WTC11 (cell line): ENCODE measurements around the gene MYH9. TPM values are rescaled to one million over a fixed set of nuclear protein-coding genes. Genes with fewer than 3 reads are reported as not detected.

ENCODE experiments used
- ATF1 ChIP-seq: sonication (generic); formaldehyde crosslinking; IDR thresholded peaks from 2 replicates; pipeline ENCODE4 v1.8.1; 2023; ENCODE audit warnings: mild to moderate bottlenecking, moderate library complexity, missing genetic modification reagents
- CBFB ChIP-seq: sonication (generic); formaldehyde crosslinking; IDR thresholded peaks from 2 replicates; pipeline ENCODE4 v1.8.1; 2022; ENCODE audit warnings: mild to moderate bottlenecking, low read depth, missing genetic modification reagents
- CREB1 ChIP-seq: sonication (generic); formaldehyde crosslinking; IDR thresholded peaks from 2 replicates; pipeline ENCODE4 v1.8.0; 2023; ENCODE audit warnings: mild to moderate bottlenecking, missing genetic modification reagents
- EMX1 ChIP-seq: fragments of 250-450 bp; sonication (Bioruptor Pico); IDR thresholded peaks from 2 replicates; pipeline ENCODE4 v1.8.0; 2021; ENCODE audit warnings: mild to moderate bottlenecking
- GTF2I ChIP-seq: fragments of 250-450 bp; sonication (Bioruptor Pico); conservative IDR thresholded peaks from 2 replicates; pipeline ENCODE4 v1.4.0; 2021; ENCODE audit warnings: mild to moderate bottlenecking
- HMGA2 ChIP-seq: fragments of 250-450 bp; sonication (Bioruptor Pico); IDR thresholded peaks from 2 replicates; pipeline ENCODE4 v1.4.0; 2021; ENCODE audit warnings: mild to moderate bottlenecking, moderate library complexity
- KAT7 ChIP-seq: sonication (generic); formaldehyde crosslinking; IDR thresholded peaks from 2 replicates; pipeline ENCODE4 v1.8.1; 2023; ENCODE audit warnings: missing genetic modification reagents, mild to moderate bottlenecking, borderline replicate concordance
- MYBL2 ChIP-seq: sonication (generic); formaldehyde crosslinking; IDR thresholded peaks from 2 replicates; pipeline ENCODE4 v1.8.1; 2023; ENCODE audit warnings: mild to moderate bottlenecking, moderate library complexity, missing genetic modification reagents
- OVOL2 ChIP-seq: fragments of 250-450 bp; sonication (Bioruptor Pico); IDR thresholded peaks from 2 replicates; pipeline ENCODE4 v1.9.0; 2021; ENCODE audit warnings: mild to moderate bottlenecking, borderline replicate concordance
- SMAD4 ChIP-seq: sonication (generic); formaldehyde crosslinking; IDR thresholded peaks from 2 replicates; pipeline ENCODE4 v1.8.0; 2022; ENCODE audit warnings: mild to moderate bottlenecking, missing genetic modification reagents
- TEAD4 ChIP-seq: sonication (generic); formaldehyde crosslinking; IDR thresholded peaks from 2 replicates; pipeline ENCODE4 v1.8.0; 2022; ENCODE audit warnings: mild to moderate bottlenecking, missing genetic modification reagents
- TP53 ChIP-seq: sonication (generic); formaldehyde crosslinking; IDR thresholded peaks from 2 replicates; pipeline ENCODE4 v1.8.1; 2023; ENCODE audit warnings: mild to moderate bottlenecking, missing genetic modification reagents
- ZNF138 ChIP-seq: sonication (generic); formaldehyde crosslinking; conservative IDR thresholded peaks from 2 replicates; pipeline ENCODE4 v1.8.1; 2022; ENCODE audit warnings: mild to moderate bottlenecking, moderate library complexity, missing genetic modification reagents
- ZNF219 ChIP-seq: sonication (generic); formaldehyde crosslinking; IDR thresholded peaks from 2 replicates; pipeline ENCODE4 v1.8.0; 2023; ENCODE audit warnings: missing genetic modification reagents, mild to moderate bottlenecking, borderline replicate concordance
- ZNF263 ChIP-seq: sonication (generic); formaldehyde crosslinking; IDR thresholded peaks from 2 replicates; pipeline ENCODE4 v1.8.1; 2022; ENCODE audit warnings: low read depth, mild to moderate bottlenecking, moderate library complexity, missing genetic modification reagents
- total RNA-seq: library from RNA; stranded (reverse); gene quantifications from 3 replicates; pipeline ENCODE4 v1.2.3, GENCODE V29; 2021
- TF ChIP-seq, protein P1 (sequence below): sonication (generic); formaldehyde crosslinking; IDR thresholded peaks from 2 replicates; pipeline ENCODE4 v1.8.1; 2022; ENCODE audit warnings: low read depth, missing genetic modification reagents, borderline replicate concordance
- TF ChIP-seq, protein P2 (sequence below): sonication (generic); formaldehyde crosslinking; IDR thresholded peaks from 2 replicates; pipeline ENCODE4 v1.8.1; 2022; ENCODE audit warnings: missing genetic modification reagents, borderline replicate concordance
- TF ChIP-seq, protein P3 (sequence below): fragments of 250-450 bp; sonication (Bioruptor Pico); IDR thresholded peaks from 2 replicates; pipeline ENCODE4 v1.9.0; 2021; ENCODE audit warnings: mild to moderate bottlenecking
- TF ChIP-seq, protein P4 (sequence below): sonication (generic); formaldehyde crosslinking; IDR thresholded peaks from 2 replicates; pipeline ENCODE4 v1.8.0; 2022; ENCODE audit warnings: mild to moderate bottlenecking, missing genetic modification reagents
- TF ChIP-seq, protein P5 (sequence below): sonication (generic); formaldehyde crosslinking; IDR thresholded peaks from 2 replicates; pipeline ENCODE4 v1.8.0; 2022; ENCODE audit warnings: mild to moderate bottlenecking, missing genetic modification reagents
- TF ChIP-seq, protein P6 (sequence below): sonication (generic); formaldehyde crosslinking; IDR thresholded peaks from 2 replicates; pipeline ENCODE4 v1.8.1; 2023; ENCODE audit warnings: mild to moderate bottlenecking, moderate library complexity, missing genetic modification reagents
- TF ChIP-seq, protein P7 (sequence below): sonication (generic); formaldehyde crosslinking; IDR thresholded peaks from 2 replicates; pipeline ENCODE4 v1.8.0; 2023; ENCODE audit warnings: missing genetic modification reagents, mild to moderate bottlenecking, borderline replicate concordance
- TF ChIP-seq, protein P8 (sequence below): fragments of 250-450 bp; sonication (Bioruptor Pico); IDR thresholded peaks from 2 replicates; pipeline ENCODE4 v1.9.0; 2021; ENCODE audit warnings: mild to moderate bottlenecking

MYH9 gene
- total RNA-seq, 1 experiment from 2014 or later = 277 TPM

DNA sequence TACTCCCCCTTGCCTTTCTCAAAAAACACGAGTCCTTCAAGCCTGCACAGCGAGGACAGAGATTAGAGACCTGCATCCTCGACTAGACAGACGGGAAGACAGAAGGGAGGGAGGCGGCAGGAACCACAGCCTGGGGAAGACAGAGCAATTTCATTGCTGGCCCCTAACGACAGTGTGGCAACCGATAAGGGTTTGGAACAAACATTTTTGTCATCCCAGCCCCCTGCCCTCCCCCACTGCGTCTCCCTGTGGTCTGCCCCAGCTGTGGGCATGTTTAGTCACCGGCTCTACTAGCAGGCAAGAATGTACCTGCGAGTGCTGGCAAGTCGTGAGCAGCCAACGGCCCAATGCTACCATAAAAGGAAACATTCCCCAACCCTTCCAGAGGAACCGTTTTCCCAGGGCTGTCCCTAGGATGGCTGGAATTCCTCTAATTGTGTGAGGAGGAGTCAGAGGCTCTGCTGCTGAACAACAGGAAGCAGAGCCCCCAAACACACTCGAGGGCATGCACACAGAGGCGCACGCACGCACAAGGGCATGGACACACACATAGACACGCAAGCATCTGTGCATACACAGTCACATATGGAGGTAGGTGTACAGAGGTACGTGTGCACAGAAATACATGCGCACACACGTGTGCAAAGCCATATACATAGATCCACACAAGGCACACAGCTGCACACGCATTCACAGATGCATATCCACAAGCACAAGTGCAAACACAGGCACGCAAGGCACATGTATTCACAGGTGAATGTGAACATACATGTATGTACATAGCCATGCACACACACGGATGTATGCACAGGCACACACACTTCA is 58.3 kb downstream of the MYH9 start (continued):
- TF ChIP-seq OVOL2 (no peak), ZNF138 (no peak), SMAD4 (CRISPR knock-in tag) (no peak), CBFB (CRISPR knock-in tag) (no peak), HMGA2 (CRISPR knock-in tag) (no peak), EMX1 (CRISPR knock-in tag) (peak; percentile 84; the same call in 1 of the 2 replicates), KAT7 (CRISPR knock-in tag) (no peak), ATF1 (CRISPR knock-in tag) (no peak), MYBL2 (CRISPR knock-in tag) (peak; percentile 42; the same call in 1 of the 2 replicates), TP53 (no peak), GTF2I (CRISPR knock-in tag) (no peak), CREB1 (CRISPR knock-in tag) (no peak), ZNF219 (CRISPR knock-in tag) (no peak), ZNF263 (CRISPR knock-in tag) (no peak), TEAD4 (CRISPR knock-in tag) (peak; percentile 59; the same call in 1 of the 2 replicates)
- TF ChIP-seq, protein P1, sequence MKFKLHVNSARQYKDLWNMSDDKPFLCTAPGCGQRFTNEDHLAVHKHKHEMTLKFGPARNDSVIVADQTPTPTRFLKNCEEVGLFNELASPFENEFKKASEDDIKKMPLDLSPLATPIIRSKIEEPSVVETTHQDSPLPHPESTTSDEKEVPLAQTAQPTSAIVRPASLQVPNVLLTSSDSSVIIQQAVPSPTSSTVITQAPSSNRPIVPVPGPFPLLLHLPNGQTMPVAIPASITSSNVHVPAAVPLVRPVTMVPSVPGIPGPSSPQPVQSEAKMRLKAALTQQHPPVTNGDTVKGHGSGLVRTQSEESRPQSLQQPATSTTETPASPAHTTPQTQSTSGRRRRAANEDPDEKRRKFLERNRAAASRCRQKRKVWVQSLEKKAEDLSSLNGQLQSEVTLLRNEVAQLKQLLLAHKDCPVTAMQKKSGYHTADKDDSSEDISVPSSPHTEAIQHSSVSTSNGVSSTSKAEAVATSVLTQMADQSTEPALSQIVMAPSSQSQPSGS = no peak
- TF ChIP-seq, protein P2, sequence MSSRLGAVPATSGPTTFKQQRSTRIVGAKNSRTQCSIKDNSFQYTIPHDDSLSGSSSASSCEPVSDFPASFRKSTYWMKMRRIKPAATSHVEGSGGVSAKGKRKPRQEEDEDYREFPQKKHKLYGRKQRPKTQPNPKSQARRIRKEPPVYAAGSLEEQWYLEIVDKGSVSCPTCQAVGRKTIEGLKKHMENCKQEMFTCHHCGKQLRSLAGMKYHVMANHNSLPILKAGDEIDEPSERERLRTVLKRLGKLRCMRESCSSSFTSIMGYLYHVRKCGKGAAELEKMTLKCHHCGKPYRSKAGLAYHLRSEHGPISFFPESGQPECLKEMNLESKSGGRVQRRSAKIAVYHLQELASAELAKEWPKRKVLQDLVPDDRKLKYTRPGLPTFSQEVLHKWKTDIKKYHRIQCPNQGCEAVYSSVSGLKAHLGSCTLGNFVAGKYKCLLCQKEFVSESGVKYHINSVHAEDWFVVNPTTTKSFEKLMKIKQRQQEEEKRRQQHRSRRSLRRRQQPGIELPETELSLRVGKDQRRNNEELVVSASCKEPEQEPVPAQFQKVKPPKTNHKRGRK (CRISPR knock-in tag) = no peak
- TF ChIP-seq, protein P3, sequence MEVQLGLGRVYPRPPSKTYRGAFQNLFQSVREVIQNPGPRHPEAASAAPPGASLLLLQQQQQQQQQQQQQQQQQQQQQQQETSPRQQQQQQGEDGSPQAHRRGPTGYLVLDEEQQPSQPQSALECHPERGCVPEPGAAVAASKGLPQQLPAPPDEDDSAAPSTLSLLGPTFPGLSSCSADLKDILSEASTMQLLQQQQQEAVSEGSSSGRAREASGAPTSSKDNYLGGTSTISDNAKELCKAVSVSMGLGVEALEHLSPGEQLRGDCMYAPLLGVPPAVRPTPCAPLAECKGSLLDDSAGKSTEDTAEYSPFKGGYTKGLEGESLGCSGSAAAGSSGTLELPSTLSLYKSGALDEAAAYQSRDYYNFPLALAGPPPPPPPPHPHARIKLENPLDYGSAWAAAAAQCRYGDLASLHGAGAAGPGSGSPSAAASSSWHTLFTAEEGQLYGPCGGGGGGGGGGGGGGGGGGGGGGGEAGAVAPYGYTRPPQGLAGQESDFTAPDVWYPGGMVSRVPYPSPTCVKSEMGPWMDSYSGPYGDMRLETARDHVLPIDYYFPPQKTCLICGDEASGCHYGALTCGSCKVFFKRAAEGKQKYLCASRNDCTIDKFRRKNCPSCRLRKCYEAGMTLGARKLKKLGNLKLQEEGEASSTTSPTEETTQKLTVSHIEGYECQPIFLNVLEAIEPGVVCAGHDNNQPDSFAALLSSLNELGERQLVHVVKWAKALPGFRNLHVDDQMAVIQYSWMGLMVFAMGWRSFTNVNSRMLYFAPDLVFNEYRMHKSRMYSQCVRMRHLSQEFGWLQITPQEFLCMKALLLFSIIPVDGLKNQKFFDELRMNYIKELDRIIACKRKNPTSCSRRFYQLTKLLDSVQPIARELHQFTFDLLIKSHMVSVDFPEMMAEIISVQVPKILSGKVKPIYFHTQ = peak; percentile 42; the same call in 1 of the 2 replicates
- TF ChIP-seq, protein P4, sequence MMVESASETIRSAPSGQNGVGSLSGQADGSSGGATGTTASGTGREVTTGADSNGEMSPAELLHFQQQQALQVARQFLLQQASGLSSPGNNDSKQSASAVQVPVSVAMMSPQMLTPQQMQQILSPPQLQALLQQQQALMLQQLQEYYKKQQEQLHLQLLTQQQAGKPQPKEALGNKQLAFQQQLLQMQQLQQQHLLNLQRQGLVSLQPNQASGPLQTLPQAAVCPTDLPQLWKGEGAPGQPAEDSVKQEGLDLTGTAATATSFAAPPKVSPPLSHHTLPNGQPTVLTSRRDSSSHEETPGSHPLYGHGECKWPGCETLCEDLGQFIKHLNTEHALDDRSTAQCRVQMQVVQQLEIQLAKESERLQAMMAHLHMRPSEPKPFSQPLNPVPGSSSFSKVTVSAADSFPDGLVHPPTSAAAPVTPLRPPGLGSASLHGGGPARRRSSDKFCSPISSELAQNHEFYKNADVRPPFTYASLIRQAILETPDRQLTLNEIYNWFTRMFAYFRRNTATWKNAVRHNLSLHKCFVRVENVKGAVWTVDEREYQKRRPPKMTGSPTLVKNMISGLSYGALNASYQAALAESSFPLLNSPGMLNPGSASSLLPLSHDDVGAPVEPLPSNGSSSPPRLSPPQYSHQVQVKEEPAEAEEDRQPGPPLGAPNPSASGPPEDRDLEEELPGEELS (CRISPR knock-in tag) = 0 out of 2 replicates have a peak, but pooled peaks have one; percentile 22
- TF ChIP-seq, protein P5, sequence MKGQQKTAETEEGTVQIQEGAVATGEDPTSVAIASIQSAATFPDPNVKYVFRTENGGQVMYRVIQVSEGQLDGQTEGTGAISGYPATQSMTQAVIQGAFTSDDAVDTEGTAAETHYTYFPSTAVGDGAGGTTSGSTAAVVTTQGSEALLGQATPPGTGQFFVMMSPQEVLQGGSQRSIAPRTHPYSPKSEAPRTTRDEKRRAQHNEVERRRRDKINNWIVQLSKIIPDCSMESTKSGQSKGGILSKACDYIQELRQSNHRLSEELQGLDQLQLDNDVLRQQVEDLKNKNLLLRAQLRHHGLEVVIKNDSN = no peak
- TF ChIP-seq, protein P6, sequence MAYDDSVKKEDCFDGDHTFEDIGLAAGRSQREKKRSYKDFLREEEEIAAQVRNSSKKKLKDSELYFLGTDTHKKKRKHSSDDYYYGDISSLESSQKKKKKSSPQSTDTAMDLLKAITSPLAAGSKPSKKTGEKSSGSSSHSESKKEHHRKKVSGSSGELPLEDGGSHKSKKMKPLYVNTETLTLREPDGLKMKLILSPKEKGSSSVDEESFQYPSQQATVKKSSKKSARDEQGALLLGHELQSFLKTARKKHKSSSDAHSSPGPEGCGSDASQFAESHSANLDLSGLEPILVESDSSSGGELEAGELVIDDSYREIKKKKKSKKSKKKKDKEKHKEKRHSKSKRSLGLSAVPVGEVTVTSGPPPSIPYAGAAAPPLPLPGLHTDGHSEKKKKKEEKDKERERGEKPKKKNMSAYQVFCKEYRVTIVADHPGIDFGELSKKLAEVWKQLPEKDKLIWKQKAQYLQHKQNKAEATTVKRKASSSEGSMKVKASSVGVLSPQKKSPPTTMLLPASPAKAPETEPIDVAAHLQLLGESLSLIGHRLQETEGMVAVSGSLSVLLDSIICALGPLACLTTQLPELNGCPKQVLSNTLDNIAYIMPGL = no peak
- TF ChIP-seq, protein P7, sequence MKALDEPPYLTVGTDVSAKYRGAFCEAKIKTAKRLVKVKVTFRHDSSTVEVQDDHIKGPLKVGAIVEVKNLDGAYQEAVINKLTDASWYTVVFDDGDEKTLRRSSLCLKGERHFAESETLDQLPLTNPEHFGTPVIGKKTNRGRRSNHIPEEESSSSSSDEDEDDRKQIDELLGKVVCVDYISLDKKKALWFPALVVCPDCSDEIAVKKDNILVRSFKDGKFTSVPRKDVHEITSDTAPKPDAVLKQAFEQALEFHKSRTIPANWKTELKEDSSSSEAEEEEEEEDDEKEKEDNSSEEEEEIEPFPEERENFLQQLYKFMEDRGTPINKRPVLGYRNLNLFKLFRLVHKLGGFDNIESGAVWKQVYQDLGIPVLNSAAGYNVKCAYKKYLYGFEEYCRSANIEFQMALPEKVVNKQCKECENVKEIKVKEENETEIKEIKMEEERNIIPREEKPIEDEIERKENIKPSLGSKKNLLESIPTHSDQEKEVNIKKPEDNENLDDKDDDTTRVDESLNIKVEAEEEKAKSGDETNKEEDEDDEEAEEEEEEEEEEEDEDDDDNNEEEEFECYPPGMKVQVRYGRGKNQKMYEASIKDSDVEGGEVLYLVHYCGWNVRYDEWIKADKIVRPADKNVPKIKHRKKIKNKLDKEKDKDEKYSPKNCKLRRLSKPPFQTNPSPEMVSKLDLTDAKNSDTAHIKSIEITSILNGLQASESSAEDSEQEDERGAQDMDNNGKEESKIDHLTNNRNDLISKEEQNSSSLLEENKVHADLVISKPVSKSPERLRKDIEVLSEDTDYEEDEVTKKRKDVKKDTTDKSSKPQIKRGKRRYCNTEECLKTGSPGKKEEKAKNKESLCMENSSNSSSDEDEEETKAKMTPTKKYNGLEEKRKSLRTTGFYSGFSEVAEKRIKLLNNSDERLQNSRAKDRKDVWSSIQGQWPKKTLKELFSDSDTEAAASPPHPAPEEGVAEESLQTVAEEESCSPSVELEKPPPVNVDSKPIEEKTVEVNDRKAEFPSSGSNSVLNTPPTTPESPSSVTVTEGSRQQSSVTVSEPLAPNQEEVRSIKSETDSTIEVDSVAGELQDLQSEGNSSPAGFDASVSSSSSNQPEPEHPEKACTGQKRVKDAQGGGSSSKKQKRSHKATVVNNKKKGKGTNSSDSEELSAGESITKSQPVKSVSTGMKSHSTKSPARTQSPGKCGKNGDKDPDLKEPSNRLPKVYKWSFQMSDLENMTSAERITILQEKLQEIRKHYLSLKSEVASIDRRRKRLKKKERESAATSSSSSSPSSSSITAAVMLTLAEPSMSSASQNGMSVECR = no peak
- TF ChIP-seq, protein P8, sequence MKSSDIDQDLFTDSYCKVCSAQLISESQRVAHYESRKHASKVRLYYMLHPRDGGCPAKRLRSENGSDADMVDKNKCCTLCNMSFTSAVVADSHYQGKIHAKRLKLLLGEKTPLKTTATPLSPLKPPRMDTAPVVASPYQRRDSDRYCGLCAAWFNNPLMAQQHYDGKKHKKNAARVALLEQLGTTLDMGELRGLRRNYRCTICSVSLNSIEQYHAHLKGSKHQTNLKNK = no peak
